ENCODE measurements around the gene ACSBG1.

- no peak for TF ChIP-seq CTCF (IDR thresholded peaks at IDR 0.05 in 8 of 11, conservative IDR thresholded peaks at IDR 0.05 in 3 of 11)
- no peak for TF ChIP-seq POLR2A (IDR thresholded peaks at IDR 0.05)
- no peak for TF ChIP-seq POLR2AphosphoS5 (IDR thresholded peaks at IDR 0.05)
Observed at GRCh38 chr15:78156653-78157052, 77.7 kb downstream of the ACSBG1 start.

All from spleen (tissue), 7 donors.